Measurements from ENCODE around the gene NPSR1. TPM values are rescaled to one million over a fixed set of nuclear protein-coding genes. Genes with fewer than 3 reads are reported as not detected.

Gene NPSR1
- total and polyA plus RNA-seq, 12 donors, result not detected

- Histone ChIP-seq H3K4me1 (peaks cover 0 to 23% (median 5%) of the 10 kb centered on the region in 9 donors), H3K27me3 (no peaks in the 10 kb centered on the region), H3K4me3 (no peak overlapping the region), H3K27ac (peak overlapping the region in 8 of 10 donors; percentile 31 to 78 (median 66)), H3K9me3 (peaks cover 0 to 2% (median 0%) of the 10 kb centered on the region in 11 donors), H3K36me3 (no peaks in the 10 kb centered on the region)
- 28 to 30% methylated on average over 8 of the region's 8 CpGs for WGBS, 2 donors
- DNase-seq (peak; percentile 68 to 82), ATAC-seq (peak; percentile 91 to 99 (median 97))
- intact Hi-C loops (cut with DNase I), result loop anchor here in 2 of 10 donors (2.0 to 5.0 kb wide), 2 partner anchors 289 kb away; partner anchors contain the start of gene DPY19L1 (in 2 of the 2)
- TF ChIP-seq CTCF (IDR thresholded peaks at IDR 0.05), result no peak
These were observed 90.1 kb downstream of the NPSR1 start for GRCh38 chr7:34747867-34748727.

- WGBS, 2 donors, result 83 to 87% methylated on average over 2 of the region's 2 CpGs
- ATAC-seq, result no peak
- H3K9me3 ChIP-seq, result no peaks in the 10 kb centered on the region
- H3K4me3 ChIP-seq, result no peak overlapping the region
- no peaks in the 10 kb centered on the region for H3K27me3 ChIP-seq
- H3K4me1 ChIP-seq, result peaks cover 0 to 23% (median 5%) of the 10 kb centered on the region in 9 donors
- intact Hi-C loops (cut with DNase I), result loop anchor here in 2 of 10 donors (2.0 to 5.0 kb wide), 2 partner anchors 288 to 289 kb away; partner anchors contain the start of gene DPY19L1 (in 2 of the 2)
- peak overlapping the region in 6 of 10 donors; percentile 52 to 78 (median 68) for H3K27ac ChIP-seq
- no peak for DNase-seq
- TF ChIP-seq CTCF (IDR thresholded peaks at IDR 0.05), result no peak
- no peaks in the 10 kb centered on the region for H3K36me3 ChIP-seq
These were observed 90.7 kb downstream of the NPSR1 start for GRCh38 chr7:34748728-34749089.

GRCh38 chr7:34749446-34749845, 91.4 kb downstream of the NPSR1 start:
- WGBS, 2 donors, result 89 to 92% methylated on average over 2 of the region's 2 CpGs
- no peak for ATAC-seq
- Histone ChIP-seq H3K4me3 (no peak overlapping the region), H3K36me3 (no peaks in the 10 kb centered on the region), H3K4me1 (peaks cover 0 to 23% (median 5%) of the 10 kb centered on the region in 9 donors), H3K9me3 (no peaks in the 10 kb centered on the region), H3K27ac (peak overlapping the region in 1 of 10 donors; percentile 78), H3K27me3 (no peaks in the 10 kb centered on the region)
- TF ChIP-seq CTCF (IDR thresholded peaks at IDR 0.05), result no peak
- no peak for DNase-seq
- intact Hi-C loops (cut with DNase I), result loop anchor here in 2 of 10 donors (2.0 to 5.0 kb wide), 2 partner anchors 287 to 288 kb away; partner anchors contain the start of gene DPY19L1 (in 2 of the 2)

GRCh38 chr7:34750209-34750608, 92.2 kb downstream of the NPSR1 start:
- no peak overlapping the region for H3K27ac ChIP-seq
- H3K9me3 ChIP-seq, result no peaks in the 10 kb centered on the region
- DNase-seq (no peak), ATAC-seq (no peak)
- 93 to 95% methylated on average over 8 of the region's 8 CpGs for WGBS, 2 donors
- no peaks in the 10 kb centered on the region for H3K36me3 ChIP-seq
- intact Hi-C loops (cut with DNase I), result no loop called here
- H3K4me3 ChIP-seq, result no peak overlapping the region
- no peaks in the 10 kb centered on the region for H3K27me3 ChIP-seq
- H3K4me1 ChIP-seq, result peaks cover 0 to 23% (median 5%) of the 10 kb centered on the region in 9 donors
- no peak for TF ChIP-seq CTCF (IDR thresholded peaks at IDR 0.05)
